SK-N-SH (cell line): ENCODE data around the gene LRP4. TPM values are rescaled to one million over a fixed set of nuclear protein-coding genes. Genes with fewer than 3 reads are reported as not detected.

Source experiments
- CTCF ChIA-PET: fragments of 300-600, 350-600 bp; formaldehyde crosslinking; extraction: SDS; loops from one replicate; lab custom pipeline; 2021; lab: Yijun Ruan, JAX
- POLR2A ChIA-PET: fragments of 350-600 bp; sonication (Branson Sonifier 250); formaldehyde crosslinking; extraction: SDS; loops from one replicate; lab custom pipeline; 2020; ENCODE audit warnings: antibody characterized with exemption, inconsistent platforms; lab: Yijun Ruan, JAX
- DNase-seq: peaks from one replicate; pipeline ENCODE4 v3.0.0; 2012
- H2AFZ ChIP-seq: fragments of 200-600 bp; sonication (generic); 2 replicates; pipeline ENCODE4 v1.8.1; 2016; ENCODE audit warnings: antibody characterized with exemption, mild to moderate bottlenecking, low read depth
- H3F3A ChIP-seq: fragments of 200-600 bp; sonication (generic); replicated peaks from 2 replicates; pipeline ENCODE3; 2016; ENCODE audit warnings: antibody characterized with exemption, mild to moderate bottlenecking; ENCODE audit not compliant: insufficient read depth
- H3K27ac ChIP-seq, 2 experiments: fragments of 200-500 bp in 1 of 2; fragments of 200-600 bp in 1 of 2; sonication (Bioruptor generic) in 1 of 2; sonication (generic), shearing (Covaris generic) in 1 of 2; 2 replicates each; pipeline versions ENCODE4 v1.5.1 to v1.6.1; 2014 to 2016; ENCODE audit warnings: low read depth in 2 of 2, inconsistent platforms in 1 of 2, low read length in 1 of 2, mild to moderate bottlenecking in 1 of 2, mixed read lengths in 1 of 2
- H3K27me3 ChIP-seq: fragments of 200-600 bp; sonication (generic), shearing (Covaris generic); 2 replicates; pipeline ENCODE4 v1.6.1; 2016; ENCODE audit warnings: mixed run types; ENCODE audit not compliant: insufficient read depth
- H3K36me3 ChIP-seq, 2 experiments: fragments of 200-500 bp in 1 of 2; fragments of 200-600 bp in 1 of 2; sonication (Bioruptor generic) in 1 of 2; sonication (generic) in 1 of 2; replicated peaks in 1 of 2; 2 replicates each; pipeline versions ENCODE3 to v1.5.1; 2014 to 2016; ENCODE audit warnings: low read length in 1 of 2, mild to moderate bottlenecking in 1 of 2; ENCODE audit not compliant: insufficient read depth in 2 of 2, control insufficient read depth in 1 of 2
- H3K4me1 ChIP-seq, 2 experiments: fragments of 200-500 bp in 1 of 2; fragments of 200-600 bp in 1 of 2; sonication (Bioruptor generic) in 1 of 2; sonication (generic), shearing (Covaris generic) in 1 of 2; 2 replicates each; pipeline versions ENCODE4 v1.5.1 to v1.6.1; 2014 to 2016; ENCODE audit warnings: low read depth in 1 of 2, low read length in 1 of 2, mixed run types in 1 of 2; ENCODE audit not compliant: insufficient read depth in 2 of 2, control insufficient read depth in 1 of 2
- H3K4me2 ChIP-seq: fragments of 200-600 bp; sonication (generic), shearing (Covaris generic); 2 replicates; pipeline ENCODE4 v1.6.1; 2017; ENCODE audit warnings: mixed run types
- H3K4me3 ChIP-seq, 2 experiments: fragments of 200-500 bp in 1 of 2; fragments of 200-600 bp in 1 of 2; sonication (Bioruptor generic) in 1 of 2; sonication (generic), shearing (Covaris generic) in 1 of 2; 2 replicates each; pipeline versions ENCODE4 v1.5.1 to v1.8.1; 2014 to 2016; ENCODE audit warnings: low read depth in 2 of 2, inconsistent platforms in 1 of 2, low read length in 1 of 2, mild to moderate bottlenecking in 1 of 2, mixed read lengths in 1 of 2, moderate library complexity in 1 of 2
- H3K79me2 ChIP-seq: fragments of 200-600 bp; sonication (generic); 2 replicates; pipeline ENCODE4 v1.8.1; 2017; ENCODE audit warnings: mild to moderate bottlenecking; ENCODE audit not compliant: insufficient read depth
- H3K9ac ChIP-seq: fragments of 200-600 bp; sonication (generic); 2 replicates; pipeline ENCODE4 v1.6.1; 2017; ENCODE audit warnings: mixed run types
- H3K9me2 ChIP-seq: fragments of 200-600 bp; sonication (generic); 2 replicates; pipeline ENCODE4 v1.6.1; 2017; ENCODE audit warnings: mixed run types
- H3K9me3 ChIP-seq: fragments of 200-600 bp; sonication (generic); 2 replicates; pipeline ENCODE4 v1.6.1; 2017; ENCODE audit warnings: mixed run types, mild to moderate bottlenecking, moderate library complexity
- H4K20me1 ChIP-seq: fragments of 200-600 bp; sonication (generic); 2 replicates; pipeline ENCODE4 v1.6.1; 2017; ENCODE audit warnings: mild to moderate bottlenecking, mixed run types; ENCODE audit not compliant: insufficient read depth
- CHD2 ChIP-seq: fragments of 150-350 bp; IDR thresholded peaks from 2 replicates; pipeline ENCODE4 v1.6.1; 2018; ENCODE audit warnings: low read length; ENCODE audit not compliant: partially characterized antibody
- CTCF ChIP-seq: fragments of 200-600 bp; sonication (generic); IDR thresholded peaks from 2 replicates; pipeline ENCODE4 v1.6.1; 2017; ENCODE audit warnings: antibody characterized with exemption, mild to moderate bottlenecking, moderate library complexity
- EP300 ChIP-seq, 2 experiments: IDR thresholded peaks; 2 replicates each; pipeline versions ENCODE4 v1.4.0 to v1.6.1; 2012; ENCODE audit warnings: borderline replicate concordance in 1 of 2, low read depth in 1 of 2, low read length in 1 of 2
- FOXM1 ChIP-seq: IDR thresholded peaks from 2 replicates; pipeline ENCODE4 v1.4.0; 2012; ENCODE audit warnings: low read depth, mild to moderate bottlenecking
- GABPA ChIP-seq: IDR thresholded peaks from 2 replicates; pipeline ENCODE4 v1.4.0; 2012; ENCODE audit warnings: low read depth, mild to moderate bottlenecking
- GATA2 ChIP-seq: sonication (generic); formaldehyde crosslinking; IDR thresholded peaks from 2 replicates; pipeline ENCODE4 v1.5.0; 2020; ENCODE audit warnings: mild to moderate bottlenecking, missing genetic modification reagents
- JUND ChIP-seq: IDR thresholded peaks from 2 replicates; pipeline ENCODE4 v1.4.0; 2012
- MXI1 ChIP-seq: IDR thresholded peaks from 2 replicates; pipeline ENCODE4 v1.6.1; 2012; ENCODE audit warnings: mild to moderate bottlenecking, low read depth, low read length, improper control_type of control experiment
- NRF1 ChIP-seq: IDR thresholded peaks from 2 replicates; pipeline ENCODE4 v1.6.1; 2012; ENCODE audit warnings: low read depth, mild to moderate bottlenecking, low read length
- PBX3 ChIP-seq: IDR thresholded peaks from 2 replicates; pipeline ENCODE4; 2012
- RAD21 ChIP-seq: IDR thresholded peaks from 2 replicates; pipeline ENCODE4 v1.6.1; 2012; ENCODE audit warnings: mild to moderate bottlenecking, low read length
- RCOR1 ChIP-seq: fragments of 150-350 bp; IDR thresholded peaks from 2 replicates; pipeline ENCODE4 v1.6.1; 2017; ENCODE audit warnings: antibody characterized with exemption, low read length
- RFX5 ChIP-seq: IDR thresholded peaks from 2 replicates; pipeline ENCODE4 v1.6.1; 2012; ENCODE audit warnings: mild to moderate bottlenecking, improper control_type of control experiment, low read length
- SMC3 ChIP-seq: IDR thresholded peaks from 2 replicates; pipeline ENCODE4 v1.6.1; 2012; ENCODE audit warnings: low read depth, low read length, improper control_type of control experiment
- TAF1 ChIP-seq: IDR thresholded peaks from 2 replicates; pipeline ENCODE4 v1.6.1; 2012; ENCODE audit warnings: low read depth, mild to moderate bottlenecking, low read length, moderate library complexity, borderline replicate concordance
- USF1 ChIP-seq: IDR thresholded peaks from 2 replicates; pipeline ENCODE4 v1.4.0; 2012; ENCODE audit warnings: low read depth, borderline replicate concordance
- YY1 ChIP-seq: IDR thresholded peaks from 2 replicates; pipeline ENCODE4 v1.4.0; 2012; ENCODE audit warnings: low read depth, mild to moderate bottlenecking
- WGBS: methylation state at CpG from one replicate; pipeline ENCODE4 v1.1.6; 2017; ENCODE audit warnings: low lambda C conversion rate; 5-methylcytosine and 5-hydroxymethylcytosine counted together
- polyA plus RNA-seq, 3 experiments: library from polyadenylated mRNA; depleted of rRNA; stranded (reverse); fragments of >200 nt; gene quantifications; 2 replicates each; pipeline ENCODE4 v1.2.3, GENCODE V29; 2012

LRP4 gene
- polyA plus RNA-seq, 1 of the 3 experiments (the other 2 are of a cell fraction): 10.9 TPM

GRCh38 chr11:46906609-46907041 lies 11.7 kb downstream of the LRP4 start (continued):
- TF ChIP-seq EP300 (IDR thresholded peaks at IDR 0.05; ENCODE audit: borderline replicate concordance in 1 of 2, low read depth in 1 of 2, low read length in 1 of 2): no peak
- TF ChIP-seq RAD21: no peak

GRCh38 chr11:46905806-46906205 lies 12.5 kb downstream of the LRP4 start:
- H3K27me3 ChIP-seq: no peaks in the 10 kb centered on the region
- H3K9me2 ChIP-seq: no peaks in the 10 kb centered on the region
- 73% methylated on average over 5 of the region's 5 CpGs for WGBS
- ChIA-PET POLR2A (no interaction called here), CTCF (interaction anchor here (0.6 to 2.7 kb wide), 6 partner anchors 8 to 449 kb away, joined by 3 to 22 read pairs (median 4); no protein-coding TSS in a partner anchor)
- no peaks in the 10 kb centered on the region for H3K36me3 ChIP-seq
- TF ChIP-seq YY1: no peak
- TF ChIP-seq JUND: no peak
- no peak for TF ChIP-seq USF1
- no peak for TF ChIP-seq CTCF
- TF ChIP-seq PBX3: no peak
- TF ChIP-seq EP300 (IDR thresholded peaks at IDR 0.05; ENCODE audit: borderline replicate concordance in 1 of 2, low read depth in 1 of 2, low read length in 1 of 2): no peak
- no peak for TF ChIP-seq GATA2 (CRISPR knock-in tag)
- no peak for TF ChIP-seq GABPA
- TF ChIP-seq CHD2: no peak
- TF ChIP-seq SMC3: no peak
- no peak for TF ChIP-seq TAF1
- no peak for TF ChIP-seq NRF1
- no peak for TF ChIP-seq RCOR1
- TF ChIP-seq FOXM1: no peak
- TF ChIP-seq MXI1: no peak
- TF ChIP-seq RFX5: no peak
- TF ChIP-seq, all 33 proteins: peak for 0
- Histone ChIP-seq H3K79me2 (peaks cover 4% of the 10 kb centered on the region; the same call in 1 of the 2 replicates), H3K9ac (no peak overlapping the region), H3K9me3 (no peaks in the 10 kb centered on the region), H3K4me1 (no peaks in the 10 kb centered on the region; a peak in 2 of 4 replicates), H3F3A (no peaks in the 10 kb centered on the region), H2AFZ (no peak overlapping the region), H3K4me2 (no peak overlapping the region), H3K27ac (no peak overlapping the region), H3K4me3 (no peak overlapping the region), H4K20me1 (no peaks in the 10 kb centered on the region)
- DNase-seq: no peak
